NCI-H748 (cell line): Measurements from ENCODE around the gene RPL37.
"Not testable (repeated sequence)": the region's sequence is repeated elsewhere in the genome, so short reads cannot be mapped to it uniquely, and the experiment has no call there.

ENCODE experiments used
- DNase-seq: peaks from one replicate; lab custom pipeline; 2025; ENCODE audit not compliant: unreplicated experiment; lab: John Stamatoyannopoulos, UW

The RPL37 gene

GRCh38 chr5:40834849-40835787, at the start of gene RPL37:
RPL37 (minus strand) TSS chr5:40835222; CDS start chr5:40835185, 37 bp downstream.
- DNase-seq: peak; percentile 100

GRCh38 chr5:40883051-40883450, 48.0 kb upstream of the RPL37 start:
- not testable (repeated sequence) for DNase-seq

DNA sequence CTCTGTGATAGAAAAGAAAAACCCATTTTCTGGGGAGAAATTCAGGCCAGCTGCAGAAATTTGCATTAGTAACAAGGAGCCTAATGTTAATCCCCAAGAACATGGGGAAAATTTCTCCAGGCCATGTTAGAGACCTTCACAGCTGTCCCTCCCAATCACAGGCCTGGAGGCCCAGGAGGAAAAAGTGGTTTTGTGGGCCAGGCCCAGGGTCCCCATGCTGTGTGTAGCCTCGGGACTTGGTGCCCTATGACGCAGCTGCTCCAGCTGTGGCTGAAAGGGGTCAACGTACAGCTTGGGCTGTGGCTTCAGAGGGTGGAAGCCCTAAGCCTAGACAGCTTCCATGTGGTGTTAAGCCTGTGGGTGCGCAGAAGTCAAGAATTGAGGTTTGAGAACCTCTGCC, 47.3 kb upstream of the RPL37 start:
- no peak for DNase-seq

- DNase-seq: peak; percentile 56
Measured at GRCh38 chr5:40879163-40879942, 44.3 kb upstream of the RPL37 start.

DNA sequence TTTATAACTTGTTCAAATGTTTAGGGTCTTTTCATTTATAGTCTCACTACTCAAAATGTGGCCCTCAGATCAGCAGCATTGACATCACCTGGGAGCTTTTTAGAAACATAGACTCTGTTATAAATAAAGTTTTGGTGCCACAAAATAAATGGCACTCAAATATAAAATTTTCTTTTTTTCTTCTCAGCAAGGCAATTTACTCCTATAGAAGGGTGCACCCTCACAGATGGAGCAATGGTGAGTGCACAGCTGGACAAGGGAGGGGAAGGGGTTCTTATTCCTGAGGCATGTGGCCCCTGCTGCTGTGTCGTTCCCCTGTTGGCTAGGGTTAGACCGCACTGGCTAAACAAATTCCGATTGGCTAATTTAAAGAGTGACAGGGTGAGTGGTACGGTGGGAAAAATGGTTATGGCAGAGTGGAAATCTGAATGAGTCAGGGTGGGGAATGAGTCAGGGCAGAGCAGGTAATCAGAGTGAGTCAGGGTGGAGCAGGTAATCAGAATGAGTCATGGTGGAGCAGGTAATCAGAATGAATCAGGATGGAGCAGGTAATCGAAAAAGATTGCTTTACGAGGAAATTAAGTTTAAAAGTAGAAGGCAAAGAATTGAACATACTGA, 42.5 kb upstream of the RPL37 start:
- DNase-seq: no peak

DNA sequence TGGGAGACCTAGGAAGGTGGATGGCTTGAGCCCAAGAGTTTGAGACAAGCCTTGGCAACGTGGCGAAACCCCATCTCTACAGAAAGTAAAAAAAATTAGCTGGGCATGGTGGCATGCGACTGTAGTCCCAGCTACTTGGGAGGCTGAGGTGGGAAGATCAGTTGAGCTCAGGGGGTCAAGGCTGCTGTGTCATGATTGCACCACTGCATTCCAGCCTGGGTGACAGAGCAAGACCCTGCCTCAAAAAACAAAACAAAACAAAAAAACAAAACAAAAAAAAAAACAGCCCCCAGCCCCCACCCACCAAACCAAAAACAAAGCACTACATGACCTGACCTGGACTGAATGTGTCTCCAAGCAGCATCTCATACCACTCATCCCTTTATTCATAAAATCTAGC, 40.9 kb upstream of the RPL37 start:
- no peak for DNase-seq

DNA sequence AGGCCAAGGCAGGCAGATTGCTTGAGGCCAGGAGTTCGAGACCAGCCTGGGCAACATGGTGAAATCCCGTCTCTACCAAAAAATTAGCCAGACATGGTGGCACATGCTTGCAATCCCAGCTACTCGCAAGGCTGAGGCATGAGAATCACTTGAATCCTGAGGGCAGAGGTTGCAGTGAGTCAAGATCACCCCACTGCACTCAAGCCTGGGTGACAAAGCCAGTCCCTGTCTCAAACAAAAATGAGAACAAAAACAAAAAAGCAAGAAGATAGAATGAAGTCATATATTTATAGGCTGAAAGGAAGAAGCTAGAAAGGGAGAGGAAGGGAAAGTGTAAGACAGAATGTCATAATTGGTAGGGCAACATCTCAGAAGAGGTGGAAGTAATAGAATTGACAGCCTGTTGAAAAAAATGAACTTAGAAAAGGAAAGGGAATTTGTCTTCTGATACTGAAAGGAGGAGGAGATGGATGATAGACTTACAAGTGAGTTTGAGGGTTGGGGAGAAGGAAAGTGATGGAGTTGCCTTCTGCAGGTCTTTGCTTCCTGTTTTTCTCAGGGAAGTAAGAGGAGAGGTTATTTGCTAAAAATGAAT, 38.4 kb upstream of the RPL37 start:
- no peak for DNase-seq

DNA sequence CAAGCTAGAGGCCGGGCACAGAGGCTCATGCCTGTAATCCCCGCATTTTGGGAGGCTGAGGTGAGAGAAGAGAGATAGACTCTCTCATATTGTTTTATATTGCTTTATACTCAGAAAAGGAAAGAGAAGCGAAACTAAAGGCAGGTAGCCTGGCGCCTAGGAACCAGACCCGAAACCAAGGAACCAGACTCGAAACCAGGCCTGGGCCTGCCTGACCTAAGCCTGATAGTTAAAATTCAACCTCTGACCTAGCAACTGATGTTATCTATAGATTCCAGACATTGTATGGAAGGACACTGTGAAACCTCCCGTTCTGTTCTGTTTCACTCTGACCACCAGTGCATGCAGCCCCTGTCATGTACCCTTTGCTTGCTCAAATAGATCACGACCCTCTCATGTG, 37.2 kb upstream of the RPL37 start:
- DNase-seq: not testable (repeated sequence)

- DNase-seq: no peak
Measured at GRCh38 chr5:40871177-40871576, 36.2 kb upstream of the RPL37 start.

GRCh38 chr5:40869384-40869783, 34.4 kb upstream of the RPL37 start:
- no peak for DNase-seq

DNA sequence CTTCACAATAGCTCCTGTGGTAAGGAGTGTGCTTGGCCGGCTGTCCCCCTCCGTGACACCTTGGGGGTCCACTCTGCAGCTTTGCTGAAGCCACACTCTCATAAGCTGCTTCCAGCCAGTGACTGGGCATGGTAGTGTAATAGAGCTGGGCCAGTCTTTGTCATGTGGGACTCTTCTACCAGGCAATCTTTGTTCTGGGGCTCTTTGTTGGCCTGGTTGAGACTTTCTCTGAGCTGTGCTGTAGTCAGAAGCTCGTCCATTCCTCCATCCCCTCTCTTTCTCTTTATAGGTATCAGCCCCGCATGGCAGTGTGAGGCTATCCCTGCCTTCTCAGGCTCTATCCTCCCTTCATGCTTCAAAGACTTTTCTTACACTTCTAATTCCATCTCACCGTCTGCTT, 31.8 kb upstream of the RPL37 start:
- DNase-seq: no peak

- not testable (repeated sequence) for DNase-seq
Measured at GRCh38 chr5:40865004-40865403, 30.0 kb upstream of the RPL37 start.

- no peak for DNase-seq
Measured at GRCh38 chr5:40860711-40861110, 25.7 kb upstream of the RPL37 start.

DNA sequence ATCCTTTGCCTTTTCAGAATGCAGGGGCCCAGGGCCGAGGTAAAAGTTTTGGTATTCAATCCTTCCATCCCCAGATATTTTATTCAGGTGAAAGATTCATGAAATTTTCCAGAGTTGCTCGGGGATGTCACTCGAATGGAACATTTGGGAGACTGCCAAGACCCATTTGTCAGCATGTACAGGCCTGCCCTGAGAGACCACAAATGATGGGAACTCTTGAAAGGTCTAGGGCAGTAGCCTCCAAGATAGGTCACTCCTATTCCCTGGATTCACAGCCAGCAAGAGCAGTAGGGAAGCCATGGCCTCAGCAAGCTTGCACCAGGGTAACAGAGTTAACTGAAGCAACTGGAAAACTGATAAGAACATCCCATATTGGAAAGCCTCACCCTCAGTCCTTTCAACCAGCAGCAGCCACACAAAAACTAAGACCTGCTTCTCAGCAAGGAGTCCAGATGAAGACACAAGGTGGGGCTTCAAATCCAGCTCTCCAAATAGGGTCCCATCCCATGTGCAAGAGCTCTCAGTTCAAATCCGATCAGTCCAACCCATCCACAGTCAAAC, 18.7 kb upstream of the RPL37 start:
- DNase-seq: peak; percentile 67

DNA sequence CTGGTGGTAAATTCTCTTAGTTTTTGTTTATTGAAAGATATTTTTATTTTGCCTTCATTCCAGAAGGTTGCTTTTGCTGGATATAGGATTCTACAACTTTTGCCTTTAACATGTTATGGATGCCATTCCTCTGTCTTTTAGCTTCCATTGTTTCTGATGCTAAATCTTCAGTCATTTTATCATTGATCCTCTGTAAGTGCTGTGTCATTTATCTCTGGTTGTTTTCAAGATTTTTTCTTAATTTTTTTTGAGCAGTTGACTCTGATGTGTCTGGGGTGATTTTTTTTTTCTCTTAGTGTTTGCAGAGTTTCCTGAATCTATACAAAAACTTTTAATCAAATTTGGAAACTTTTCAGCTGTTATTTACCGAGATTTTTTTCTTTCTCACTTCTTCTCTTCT, 12.5 kb upstream of the RPL37 start:
- no peak for DNase-seq

GRCh38 chr5:40846371-40846770, 11.3 kb upstream of the RPL37 start:
- DNase-seq: no peak

DNA sequence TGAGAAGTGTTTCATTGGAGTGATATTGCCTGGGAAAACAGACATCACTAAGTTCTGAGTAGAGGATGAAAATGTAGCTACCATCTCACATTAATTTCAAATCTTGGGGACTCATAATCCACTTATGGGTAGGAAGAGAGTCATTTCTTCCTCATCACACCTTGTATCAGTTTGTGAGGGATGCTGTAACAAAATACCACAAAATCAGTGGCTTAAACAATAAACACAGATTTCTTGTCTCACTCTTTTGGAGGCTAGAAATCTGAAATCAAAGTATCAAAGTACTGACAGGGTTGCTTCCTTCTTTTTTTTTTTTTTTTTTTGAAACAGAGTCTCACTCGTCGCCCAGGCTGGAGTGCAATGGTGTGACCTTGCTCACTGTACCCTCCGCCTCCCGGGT, 9.5 kb upstream of the RPL37 start:
- DNase-seq: no peak

GRCh38 chr5:40842351-40842750, 7.3 kb upstream of the RPL37 start:
- no peak for DNase-seq

DNA sequence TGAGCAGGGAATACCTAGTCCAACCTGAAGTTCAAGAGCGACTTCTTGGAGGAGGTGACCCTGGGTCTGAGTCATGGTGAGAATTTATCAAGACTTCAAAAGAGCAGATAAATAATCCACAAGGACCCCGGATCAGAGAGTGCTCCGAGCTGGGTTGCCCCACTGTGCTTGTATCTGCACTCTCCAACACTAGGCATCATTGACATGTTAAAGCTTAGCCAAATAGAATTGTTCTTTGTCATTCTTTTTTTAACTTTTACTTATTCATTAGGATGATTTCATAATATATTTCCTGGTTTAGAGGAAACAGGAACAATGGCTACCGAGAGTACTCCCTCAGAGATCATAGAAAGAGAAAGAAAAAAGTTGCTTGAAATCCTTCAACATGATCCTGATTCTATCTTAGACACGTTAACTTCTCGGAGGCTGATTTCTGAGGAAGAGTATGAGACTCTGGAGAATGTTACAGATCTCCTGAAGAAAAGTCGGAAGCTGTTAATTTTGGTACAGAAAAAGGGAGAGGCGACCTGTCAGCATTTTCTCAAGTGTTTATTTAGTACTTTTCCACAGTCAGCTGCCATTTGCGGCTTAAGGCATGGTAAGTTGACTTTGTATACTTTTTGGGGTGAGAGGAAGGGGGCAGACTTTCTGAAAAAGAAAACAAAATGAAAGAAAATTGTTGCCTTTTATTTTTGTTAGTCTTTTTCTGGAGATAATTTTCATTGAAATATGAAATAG, 6.2 kb upstream of the RPL37 start, which contains the start of gene CARD6:
Gene CARD6, plus strand, starts transcription at position 300 of the 738 bp plus-strand sequence. Its CDS starts 16 bp downstream, at position 316.
- peak; percentile 54 for DNase-seq

GRCh38 chr5:40838086-40838485, 3.1 kb upstream of the RPL37 start:
- no peak for DNase-seq
